ENCODE measurements around the gene MTMR2. TPM values are rescaled to one million over a fixed set of nuclear protein-coding genes. Genes with fewer than 3 reads are reported as not detected.

Gene MTMR2
- polyA plus RNA-seq, 2 of the 4 experiments (the other 2 are of a cell fraction) = 22.2 to 28.7 TPM

DNA sequence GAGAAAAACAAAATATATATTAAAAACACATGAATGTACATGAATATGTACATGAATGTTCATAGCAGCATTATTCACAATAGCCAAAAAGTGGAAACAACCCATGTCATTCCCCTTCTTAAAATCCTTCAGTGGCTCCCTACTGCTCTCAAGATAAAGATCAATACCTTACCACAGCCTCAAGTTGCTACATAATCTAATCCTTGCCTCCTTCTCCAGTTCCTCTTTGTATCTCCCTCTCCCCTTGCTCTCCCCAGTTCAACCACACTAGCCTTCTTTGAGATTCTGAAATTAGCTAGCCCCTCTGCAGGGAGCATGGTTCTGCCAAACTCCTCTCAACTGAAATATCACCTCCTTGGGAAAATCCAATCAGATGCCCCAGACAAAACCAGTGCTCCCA, 28.1 kb downstream of the MTMR2 start:
- TF ChIP-seq, protein P1, sequence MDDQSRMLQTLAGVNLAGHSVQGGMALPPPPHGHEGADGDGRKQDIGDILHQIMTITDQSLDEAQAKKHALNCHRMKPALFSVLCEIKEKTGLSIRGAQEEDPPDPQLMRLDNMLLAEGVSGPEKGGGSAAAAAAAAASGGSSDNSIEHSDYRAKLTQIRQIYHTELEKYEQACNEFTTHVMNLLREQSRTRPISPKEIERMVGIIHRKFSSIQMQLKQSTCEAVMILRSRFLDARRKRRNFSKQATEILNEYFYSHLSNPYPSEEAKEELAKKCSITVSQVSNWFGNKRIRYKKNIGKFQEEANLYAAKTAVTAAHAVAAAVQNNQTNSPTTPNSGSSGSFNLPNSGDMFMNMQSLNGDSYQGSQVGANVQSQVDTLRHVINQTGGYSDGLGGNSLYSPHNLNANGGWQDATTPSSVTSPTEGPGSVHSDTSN (IDR thresholded peaks at IDR 0.05) = no peak
- TF ChIP-seq, protein P2, sequence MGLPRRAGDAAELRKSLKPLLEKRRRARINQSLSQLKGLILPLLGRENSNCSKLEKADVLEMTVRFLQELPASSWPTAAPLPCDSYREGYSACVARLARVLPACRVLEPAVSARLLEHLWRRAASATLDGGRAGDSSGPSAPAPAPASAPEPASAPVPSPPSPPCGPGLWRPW (IDR thresholded peaks at IDR 0.05) = no peak
- TF ChIP-seq CBX8 (IDR thresholded peaks at IDR 0.05) = no peak
- TF ChIP-seq, protein P3, sequence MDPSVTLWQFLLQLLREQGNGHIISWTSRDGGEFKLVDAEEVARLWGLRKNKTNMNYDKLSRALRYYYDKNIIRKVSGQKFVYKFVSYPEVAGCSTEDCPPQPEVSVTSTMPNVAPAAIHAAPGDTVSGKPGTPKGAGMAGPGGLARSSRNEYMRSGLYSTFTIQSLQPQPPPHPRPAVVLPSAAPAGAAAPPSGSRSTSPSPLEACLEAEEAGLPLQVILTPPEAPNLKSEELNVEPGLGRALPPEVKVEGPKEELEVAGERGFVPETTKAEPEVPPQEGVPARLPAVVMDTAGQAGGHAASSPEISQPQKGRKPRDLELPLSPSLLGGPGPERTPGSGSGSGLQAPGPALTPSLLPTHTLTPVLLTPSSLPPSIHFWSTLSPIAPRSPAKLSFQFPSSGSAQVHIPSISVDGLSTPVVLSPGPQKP (IDR thresholded peaks at IDR 0.05; ENCODE audit: low read depth, low read length) = no peak
- TF ChIP-seq ZC3H11A (IDR thresholded peaks at IDR 0.05) = no peak
- no peak for TF ChIP-seq KDM5A (IDR thresholded peaks at IDR 0.05)
- TF ChIP-seq MAZ (IDR thresholded peaks at IDR 0.05; ENCODE audit: borderline replicate concordance, low read depth, low read length) = no peak
- TF ChIP-seq SREBF2 (IDR thresholded peaks at IDR 0.05) = no peak
- no peak for TF ChIP-seq HOXA7 (CRISPR knock-in tag; IDR thresholded peaks at IDR 0.05)
- TF ChIP-seq JUN (IDR thresholded peaks at IDR 0.05) = no peak
- no peak for TF ChIP-seq HDAC2 (IDR thresholded peaks at IDR 0.05)
- no peak for TF ChIP-seq POLR2A (IDR thresholded peaks at IDR 0.05; ENCODE audit: low read length)
- no peak for TF ChIP-seq RAD21 (conservative IDR thresholded peaks at IDR 0.05 in 1 of 2, IDR thresholded peaks at IDR 0.05 in 1 of 2)
- no peak for TF ChIP-seq EP300 (IDR thresholded peaks at IDR 0.05)
- TF ChIP-seq MAFK (IDR thresholded peaks at IDR 0.05; ENCODE audit: partially characterized antibody) = no peak
- no peak for TF ChIP-seq NR3C1 (IDR thresholded peaks at IDR 0.05)
- ChIA-PET POLR2A (no interaction called here), CTCF (interaction anchor here (0.5 kb wide), 1 partner anchor 568 kb away, joined by 4 read pairs; no protein-coding TSS in a partner anchor)
- no peaks in the 10 kb centered on the region for H3K9me3 ChIP-seq
- no peak overlapping the region for H3K4me2 ChIP-seq
- H3K4me3 ChIP-seq = no peak overlapping the region
- FAIRE-seq (no peak), ATAC-seq (no peak), DNase-seq (ENCODE audit: low read depth in 1 of 2, low spot score in 1 of 2) (no peak)
- H3K27ac ChIP-seq = no peak overlapping the region
- H3K4me1 ChIP-seq = no peaks in the 10 kb centered on the region

DNA sequence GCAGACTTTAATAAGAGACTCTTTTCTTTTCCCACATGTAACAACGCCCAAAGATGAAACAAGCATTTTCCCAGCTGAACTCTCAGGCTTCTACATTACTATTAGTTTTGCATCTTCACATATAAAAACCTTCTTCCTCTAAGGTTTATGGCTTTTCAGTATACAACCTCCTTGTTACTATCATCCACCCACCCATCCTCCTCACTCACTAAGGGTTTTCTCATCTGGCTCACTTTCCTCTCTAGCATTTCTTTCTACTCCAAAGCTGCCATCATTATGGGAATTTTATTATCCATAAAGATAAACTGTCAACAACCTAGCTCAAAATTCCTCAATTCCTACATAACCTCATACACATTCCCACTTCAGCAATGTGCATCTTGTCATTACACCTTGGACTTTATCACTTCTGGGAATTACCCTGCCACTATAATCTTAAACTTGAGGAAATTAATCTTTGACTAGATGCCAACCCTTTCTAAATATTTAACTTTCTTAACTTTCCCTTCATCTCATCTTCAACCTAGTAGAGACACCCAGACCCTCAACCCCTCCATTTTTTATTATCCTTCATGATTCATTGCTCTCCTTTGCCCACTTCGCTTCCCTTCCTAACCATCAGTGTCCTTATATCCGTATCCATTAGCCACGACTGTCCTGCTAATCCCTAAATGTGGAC, 30.9 kb downstream of the MTMR2 start:
- ChIA-PET CTCF (no interaction called here), POLR2A (no interaction called here)
- no peak for FAIRE-seq
- no peak overlapping the region for H3K4me3 ChIP-seq
- H3K9me3 ChIP-seq = no peaks in the 10 kb centered on the region
- no peaks in the 10 kb centered on the region for H3K4me1 ChIP-seq
- DNase-seq (ENCODE audit: low read depth in 1 of 2, low spot score in 1 of 2) = no peak
- H3K27ac ChIP-seq = no peak overlapping the region
- no peak for ATAC-seq
- 89% methylated on average over 4 of the region's 4 CpGs for WGBS (ENCODE audit: missing lambda C conversion rate)
- TF ChIP-seq HOXB5 (CRISPR knock-in tag; IDR thresholded peaks at IDR 0.05) (no peak), RAD21 (conservative IDR thresholded peaks at IDR 0.05 in 1 of 2, IDR thresholded peaks at IDR 0.05 in 1 of 2) (no peak), RCOR1 (IDR thresholded peaks at IDR 0.05; ENCODE audit: low read depth, low read length) (no peak), FOXS1 (CRISPR knock-in tag; IDR thresholded peaks at IDR 0.05) (no peak), SMC3 (IDR thresholded peaks at IDR 0.05) (no peak), NPAS2 (CRISPR knock-in tag; IDR thresholded peaks at IDR 0.05; ENCODE audit: borderline replicate concordance) (no peak)
- H3K4me2 ChIP-seq = no peak overlapping the region

DNA sequence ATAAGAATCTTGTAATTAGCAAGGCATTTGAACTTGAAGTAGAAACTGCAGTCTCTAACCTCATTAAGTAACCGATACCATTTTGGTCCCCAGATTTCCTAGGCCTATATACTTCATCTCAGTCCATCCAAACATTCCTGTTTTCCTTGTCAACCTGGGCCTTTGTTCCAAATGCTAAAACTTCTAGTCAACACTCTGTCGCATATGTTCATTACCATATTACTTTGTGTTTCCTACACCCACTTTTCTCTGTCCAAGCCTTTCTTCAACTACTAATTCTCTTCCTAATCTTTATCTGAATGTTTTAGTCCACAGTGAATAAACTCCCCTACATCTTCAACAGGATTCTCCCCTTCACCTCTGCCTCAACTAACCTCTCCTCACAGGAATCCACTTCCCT, 31.4 kb downstream of the MTMR2 start:
- FAIRE-seq (no peak), DNase-seq (ENCODE audit: low read depth in 1 of 2, low spot score in 1 of 2) (no peak), ATAC-seq (no peak)
- POLR2A ChIA-PET = no interaction called here
- WGBS (ENCODE audit: missing lambda C conversion rate) = 94% methylated on average over 2 of the region's 2 CpGs
- CTCF ChIA-PET = no interaction called here
- Histone ChIP-seq H3K27ac (no peak overlapping the region), H3K4me1 (no peaks in the 10 kb centered on the region), H3K4me3 (no peak overlapping the region), H3K9me3 (no peaks in the 10 kb centered on the region), H3K4me2 (no peak overlapping the region)
- TF ChIP-seq ZNF302 (CRISPR knock-in tag; IDR thresholded peaks at IDR 0.05) (no peak), KDM5A (IDR thresholded peaks at IDR 0.05) (no peak)
- TF ChIP-seq, protein P1 (IDR thresholded peaks at IDR 0.05) = no peak
